GM11168 (cell line): ENCODE data around the gene APC.

ENCODE experiments used
- in situ Hi-C: fragments of 300-500 bp; cut with MboI; formaldehyde crosslinking; loops from one replicate; pipeline ENCODE4 v1.12.0; 2022; ENCODE audit warnings: low sequenced_read_pairs; ENCODE audit not compliant: unreplicated experiment

The APC gene

GRCh38 chr5:112776301-112776856 is 38.7 kb downstream of the APC start:
- in situ Hi-C loops: no loop called here

- in situ Hi-C loops: no loop called here
Observed at GRCh38 chr5:112779531-112779930, 41.8 kb downstream of the APC start.

GRCh38 chr5:112784726-112785125 is 47.0 kb downstream of the APC start:
- in situ Hi-C loops: no loop called here

GRCh38 chr5:112787261-112787660 is 49.6 kb downstream of the APC start:
- in situ Hi-C loops: no loop called here

- in situ Hi-C loops: no loop called here
Observed at GRCh38 chr5:112787896-112788295, 50.2 kb downstream of the APC start.

GRCh38 chr5:112793201-112793600 is 55.5 kb downstream of the APC start:
- in situ Hi-C loops: no loop called here

- in situ Hi-C loops: no loop called here
Observed at GRCh38 chr5:112794410-112794809, 56.7 kb downstream of the APC start.

- in situ Hi-C loops: no loop called here
Observed at GRCh38 chr5:112795342-112795741, 57.7 kb downstream of the APC start.

- in situ Hi-C loops: no loop called here
Observed at GRCh38 chr5:112795944-112796678, 58.4 kb downstream of the APC start.

GRCh38 chr5:112799661-112800060 is 62.0 kb downstream of the APC start:
- in situ Hi-C loops: no loop called here

GRCh38 chr5:112800891-112801290 is 63.2 kb downstream of the APC start:
- in situ Hi-C loops: no loop called here

- in situ Hi-C loops: no loop called here
Observed at GRCh38 chr5:112811023-112811422, 73.3 kb downstream of the APC start.

- in situ Hi-C loops: no loop called here
Observed at GRCh38 chr5:112812549-112812948, 74.9 kb downstream of the APC start.

GRCh38 chr5:112820246-112820645 is 82.6 kb downstream of the APC start:
- in situ Hi-C loops: no loop called here

- in situ Hi-C loops: no loop called here
Observed at GRCh38 chr5:112822456-112822855, 84.8 kb downstream of the APC start.

GRCh38 chr5:112823181-112823580 is 85.5 kb downstream of the APC start:
- in situ Hi-C loops: no loop called here

GRCh38 chr5:112823656-112824055 is 86.0 kb downstream of the APC start:
- in situ Hi-C loops: no loop called here

- in situ Hi-C loops: no loop called here
Observed at GRCh38 chr5:112824197-112824596, 86.5 kb downstream of the APC start.

GRCh38 chr5:112830378-112830777 is 92.7 kb downstream of the APC start:
- in situ Hi-C loops: no loop called here

- in situ Hi-C loops: no loop called here
Observed at GRCh38 chr5:112833971-112834370, 96.3 kb downstream of the APC start.

GRCh38 chr5:112844489-112844888 is 106.8 kb downstream of the APC start:
- in situ Hi-C loops: no loop called here

GRCh38 chr5:112846556-112846955 is 108.9 kb downstream of the APC start:
- in situ Hi-C loops: no loop called here
